Activated naive CD8-positive, alpha-beta T cell (primary cell): ENCODE results near the gene SIRPB2.

Experiments used
- H3K27ac Mint-ChIP-seq: one replicate; pipeline ENCODE4 v1.8.0; 2021; ENCODE audit warnings: mixed read lengths
- H3K27me3 Mint-ChIP-seq: one replicate; pipeline ENCODE4 v1.8.0; 2021; ENCODE audit warnings: mixed read lengths
- H3K36me3 Mint-ChIP-seq: one replicate; pipeline ENCODE4 v1.8.0; 2021; ENCODE audit warnings: mixed read lengths
- H3K4me1 Mint-ChIP-seq: one replicate; pipeline ENCODE4 v1.8.0; 2021; ENCODE audit warnings: low read depth, mixed read lengths
- H3K4me3 Mint-ChIP-seq: one replicate; pipeline ENCODE4 v1.8.0; 2021; ENCODE audit warnings: mild to moderate bottlenecking, mixed read lengths
- H3K9me3 Mint-ChIP-seq: one replicate; pipeline ENCODE4 v1.8.0; 2021; ENCODE audit warnings: low read depth, mixed read lengths

The SIRPB2 gene

GRCh38 chr20:1426231-1426849, 64.9 kb downstream of the SIRPB2 start:
- no peaks in the 10 kb centered on the region for H3K9me3 Mint-ChIP-seq
- H3K4me3 Mint-ChIP-seq: no peak overlapping the region
- no peaks in the 10 kb centered on the region for H3K27me3 Mint-ChIP-seq
- H3K27ac Mint-ChIP-seq: peak overlapping the region; percentile 28
- H3K36me3 Mint-ChIP-seq: no peaks in the 10 kb centered on the region
- H3K4me1 Mint-ChIP-seq: peaks cover 9% of the 10 kb centered on the region
